HepG2 (cell line): Measurements from ENCODE around the gene NME8. TPM values are rescaled to one million over a fixed set of nuclear protein-coding genes. Genes with fewer than 3 reads are reported as not detected.

Experiments
- EEA1 ChIP-seq: sonication (generic); formaldehyde crosslinking; IDR thresholded peaks from 2 replicates; pipeline ENCODE4 v1.5.1; 2020; ENCODE audit warnings: mild to moderate bottlenecking, missing genetic modification reagents, borderline replicate concordance
- FOSL2 ChIP-seq: sonication (generic); formaldehyde crosslinking; IDR thresholded peaks from 2 replicates; pipeline ENCODE4 v1.4.0; 2020; ENCODE audit warnings: missing genetic modification reagents
- GABPA ChIP-seq, 2 experiments: IDR thresholded peaks; 2 replicates each; pipeline ENCODE4 v1.6.1; 2011 to 2016; ENCODE audit warnings: low read depth in 2 of 2, low read length in 1 of 2, missing biosample characterization in 1 of 2, missing genetic modification characterization in 1 of 2
- GATAD2A ChIP-seq: IDR thresholded peaks from 2 replicates; pipeline ENCODE4 v1.6.1; 2016
- HIC2 ChIP-seq: sonication (generic); formaldehyde crosslinking; IDR thresholded peaks from 2 replicates; pipeline ENCODE4 v1.9.0; 2022; ENCODE audit warnings: low read depth, missing genetic modification reagents
- KDM1A ChIP-seq: IDR thresholded peaks from 2 replicates; pipeline ENCODE4 v1.6.1; 2016; ENCODE audit warnings: missing compliant biosample characterization
- PAF1 ChIP-seq: IDR thresholded peaks from 2 replicates; pipeline ENCODE4 v1.6.1; 2016; ENCODE audit warnings: missing genetic modification reagents, missing compliant biosample characterization
- RARA ChIP-seq: IDR thresholded peaks from 2 replicates; pipeline ENCODE4 v1.6.1; 2016; ENCODE audit warnings: missing genetic modification reagents, missing compliant biosample characterization
- SNAPC4 ChIP-seq: sonication (generic); formaldehyde crosslinking; IDR thresholded peaks from 2 replicates; pipeline ENCODE4 v1.4.0; 2020; ENCODE audit warnings: mild to moderate bottlenecking, missing genetic modification reagents
- ZNF598 ChIP-seq: sonication (generic); formaldehyde crosslinking; IDR thresholded peaks from 2 replicates; pipeline ENCODE4 v1.5.1; 2020; ENCODE audit warnings: mild to moderate bottlenecking, missing genetic modification reagents, borderline replicate concordance
- ZNF703 ChIP-seq: sonication (generic); formaldehyde crosslinking; IDR thresholded peaks from 2 replicates; pipeline ENCODE4 v1.5.1; 2020; ENCODE audit warnings: missing genetic modification reagents, mild to moderate bottlenecking, moderate library complexity, borderline replicate concordance
- polyA plus RNA-seq, 8 experiments: library from polyadenylated mRNA; depleted of rRNA in 3 of 8; stranded (reverse) in 7 of 8; unstranded in 1 of 8; fragments of >200 nt; fragmentation: Illumina TruSeq in 4 of 8; extraction: Trizol in 4 of 8; gene quantifications; 2 replicates each; pipeline versions ENCODE4 v1.2.1 to v1.2.3, GENCODE V29; 2011 to 2016; ENCODE audit warnings: low read depth in 4 of 8, missing spikeins in 1 of 8, mixed read lengths in 1 of 8; ENCODE audit not compliant: insufficient read depth in 1 of 8
- total RNA-seq, 5 experiments: library from RNA; depleted of rRNA; stranded (reverse); fragments of >200 nt; fragmentation: Illumina TruSeq; extraction: Trizol; gene quantifications; 2 replicates each; pipeline ENCODE4 v1.2.3, GENCODE V29; 2016; ENCODE audit warnings: low read depth in 1 of 5
- TF ChIP-seq, protein P1 (sequence below): IDR thresholded peaks from 2 replicates; pipeline ENCODE4 v1.4.0; 2020; ENCODE audit warnings: mild to moderate bottlenecking, missing genetic modification reagents
- TF ChIP-seq, protein P2 (sequence below): sonication (generic); formaldehyde crosslinking; IDR thresholded peaks from 2 replicates; pipeline ENCODE4 v1.4.0; 2020; ENCODE audit warnings: mild to moderate bottlenecking, missing genetic modification reagents
- TF ChIP-seq, protein P3 (sequence below): sonication (generic); formaldehyde crosslinking; IDR thresholded peaks from 2 replicates; pipeline ENCODE4 v1.8.0; 2022; ENCODE audit warnings: missing genetic modification reagents, mild to moderate bottlenecking, inconsistent platforms, borderline replicate concordance
- TF ChIP-seq, protein P4 (sequence below): sonication (generic); formaldehyde crosslinking; IDR thresholded peaks from 2 replicates; pipeline ENCODE4 v1.5.1; 2020; ENCODE audit warnings: missing genetic modification reagents, mild to moderate bottlenecking, borderline replicate concordance

NME8 gene
- total and polyA plus RNA-seq, 2 of the 13 experiments (the other 11 are each of a cell fraction or from before 2014, with no cell fraction given) = not detected

- TF ChIP-seq, protein P1, sequence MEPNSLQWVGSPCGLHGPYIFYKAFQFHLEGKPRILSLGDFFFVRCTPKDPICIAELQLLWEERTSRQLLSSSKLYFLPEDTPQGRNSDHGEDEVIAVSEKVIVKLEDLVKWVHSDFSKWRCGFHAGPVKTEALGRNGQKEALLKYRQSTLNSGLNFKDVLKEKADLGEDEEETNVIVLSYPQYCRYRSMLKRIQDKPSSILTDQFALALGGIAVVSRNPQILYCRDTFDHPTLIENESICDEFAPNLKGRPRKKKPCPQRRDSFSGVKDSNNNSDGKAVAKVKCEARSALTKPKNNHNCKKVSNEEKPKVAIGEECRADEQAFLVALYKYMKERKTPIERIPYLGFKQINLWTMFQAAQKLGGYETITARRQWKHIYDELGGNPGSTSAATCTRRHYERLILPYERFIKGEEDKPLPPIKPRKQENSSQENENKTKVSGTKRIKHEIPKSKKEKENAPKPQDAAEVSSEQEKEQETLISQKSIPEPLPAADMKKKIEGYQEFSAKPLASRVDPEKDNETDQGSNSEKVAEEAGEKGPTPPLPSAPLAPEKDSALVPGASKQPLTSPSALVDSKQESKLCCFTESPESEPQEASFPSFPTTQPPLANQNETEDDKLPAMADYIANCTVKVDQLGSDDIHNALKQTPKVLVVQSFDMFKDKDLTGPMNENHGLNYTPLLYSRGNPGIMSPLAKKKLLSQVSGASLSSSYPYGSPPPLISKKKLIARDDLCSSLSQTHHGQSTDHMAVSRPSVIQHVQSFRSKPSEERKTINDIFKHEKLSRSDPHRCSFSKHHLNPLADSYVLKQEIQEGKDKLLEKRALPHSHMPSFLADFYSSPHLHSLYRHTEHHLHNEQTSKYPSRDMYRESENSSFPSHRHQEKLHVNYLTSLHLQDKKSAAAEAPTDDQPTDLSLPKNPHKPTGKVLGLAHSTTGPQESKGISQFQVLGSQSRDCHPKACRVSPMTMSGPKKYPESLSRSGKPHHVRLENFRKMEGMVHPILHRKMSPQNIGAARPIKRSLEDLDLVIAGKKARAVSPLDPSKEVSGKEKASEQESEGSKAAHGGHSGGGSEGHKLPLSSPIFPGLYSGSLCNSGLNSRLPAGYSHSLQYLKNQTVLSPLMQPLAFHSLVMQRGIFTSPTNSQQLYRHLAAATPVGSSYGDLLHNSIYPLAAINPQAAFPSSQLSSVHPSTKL (CRISPR knock-in tag) = peak; percentile 9
- TF ChIP-seq RARA (CRISPR knock-in tag) = peak; percentile 11; the same call in 1 of the 2 replicates
- peak; percentile 64; the same call in 1 of the 2 replicates for TF ChIP-seq ZNF703
- peak; percentile 91 for TF ChIP-seq HIC2 (CRISPR knock-in tag)
- 0 out of 2 replicates have a peak, but pooled peaks have one; percentile 17 for TF ChIP-seq EEA1 (CRISPR knock-in tag)
- no peak for TF ChIP-seq ZNF598 (CRISPR knock-in tag)
- peak; percentile 51; the same call in 1 of the 2 replicates for TF ChIP-seq GATAD2A (CRISPR knock-in tag)
- TF ChIP-seq, protein P2, sequence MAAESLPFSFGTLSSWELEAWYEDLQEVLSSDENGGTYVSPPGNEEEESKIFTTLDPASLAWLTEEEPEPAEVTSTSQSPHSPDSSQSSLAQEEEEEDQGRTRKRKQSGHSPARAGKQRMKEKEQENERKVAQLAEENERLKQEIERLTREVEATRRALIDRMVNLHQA = no peak
- TF ChIP-seq, protein P3, sequence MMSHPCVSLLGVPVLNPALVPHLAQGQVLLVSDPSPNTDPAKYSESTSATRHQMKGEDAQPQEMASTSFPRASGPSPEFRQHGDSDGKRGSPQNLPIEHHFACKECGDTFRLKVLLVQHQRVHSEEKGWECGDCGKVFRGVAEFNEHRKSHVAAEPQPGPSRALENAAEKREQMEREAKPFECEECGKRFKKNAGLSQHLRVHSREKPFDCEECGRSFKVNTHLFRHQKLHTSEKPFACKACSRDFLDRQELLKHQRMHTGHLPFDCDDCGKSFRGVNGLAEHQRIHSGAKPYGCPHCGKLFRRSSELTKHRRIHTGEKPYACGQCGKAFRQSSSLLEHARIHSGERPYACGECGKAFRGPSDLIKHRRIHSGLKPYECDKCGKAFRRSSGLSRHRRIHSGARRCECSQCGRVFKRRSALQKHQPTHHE (CRISPR knock-in tag) = no peak
- peak; percentile 26; the same call in 1 of the 2 replicates for TF ChIP-seq FOSL2
- no peak; the same call in 1 of the 2 replicates for TF ChIP-seq GABPA (IDR thresholded peaks at IDR 0.05; ENCODE audit: low read depth, low read length)
- peak; percentile 61; the same call in 1 of the 2 replicates for TF ChIP-seq GABPA (CRISPR knock-in tag; IDR thresholded peaks at IDR 0.05; ENCODE audit: low read depth)
- no peak; the same call in 1 of the 2 replicates for TF ChIP-seq SNAPC4 (CRISPR knock-in tag)
- TF ChIP-seq, protein P4, sequence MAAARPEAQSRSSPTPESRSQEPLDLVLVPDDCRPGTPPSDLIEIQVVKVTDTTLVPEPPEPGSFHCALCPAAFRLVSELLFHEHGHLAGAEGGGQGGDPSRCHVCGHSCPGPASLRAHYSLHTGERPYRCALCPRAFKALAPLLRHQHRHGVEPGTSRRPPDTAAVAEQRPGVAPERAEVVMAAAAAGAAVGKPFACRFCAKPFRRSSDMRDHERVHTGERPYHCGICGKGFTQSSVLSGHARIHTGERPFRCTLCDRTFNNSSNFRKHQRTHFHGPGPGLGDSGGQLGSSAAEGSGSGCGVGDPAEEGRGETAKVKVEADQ (CRISPR knock-in tag) = no peak
- TF ChIP-seq PAF1 (CRISPR knock-in tag) = no peak
- TF ChIP-seq KDM1A (CRISPR knock-in tag) = 0 out of 2 replicates have a peak, but pooled peaks have one; percentile 37
Observed at GRCh38 chr7:37920305-37920848, 72.0 kb downstream of the NME8 start, which contains the start of gene EPDR1 (continued).
